ENCODE results near the gene TOM1. TPM values are rescaled to one million over a fixed set of nuclear protein-coding genes. Genes with fewer than 3 reads are reported as not detected.

Gene TOM1
- total and polyA plus RNA-seq, 2 of the 13 experiments (the other 11 are each of a cell fraction or from before 2014, with no cell fraction given) = 30.8 to 87.3 TPM

DNA sequence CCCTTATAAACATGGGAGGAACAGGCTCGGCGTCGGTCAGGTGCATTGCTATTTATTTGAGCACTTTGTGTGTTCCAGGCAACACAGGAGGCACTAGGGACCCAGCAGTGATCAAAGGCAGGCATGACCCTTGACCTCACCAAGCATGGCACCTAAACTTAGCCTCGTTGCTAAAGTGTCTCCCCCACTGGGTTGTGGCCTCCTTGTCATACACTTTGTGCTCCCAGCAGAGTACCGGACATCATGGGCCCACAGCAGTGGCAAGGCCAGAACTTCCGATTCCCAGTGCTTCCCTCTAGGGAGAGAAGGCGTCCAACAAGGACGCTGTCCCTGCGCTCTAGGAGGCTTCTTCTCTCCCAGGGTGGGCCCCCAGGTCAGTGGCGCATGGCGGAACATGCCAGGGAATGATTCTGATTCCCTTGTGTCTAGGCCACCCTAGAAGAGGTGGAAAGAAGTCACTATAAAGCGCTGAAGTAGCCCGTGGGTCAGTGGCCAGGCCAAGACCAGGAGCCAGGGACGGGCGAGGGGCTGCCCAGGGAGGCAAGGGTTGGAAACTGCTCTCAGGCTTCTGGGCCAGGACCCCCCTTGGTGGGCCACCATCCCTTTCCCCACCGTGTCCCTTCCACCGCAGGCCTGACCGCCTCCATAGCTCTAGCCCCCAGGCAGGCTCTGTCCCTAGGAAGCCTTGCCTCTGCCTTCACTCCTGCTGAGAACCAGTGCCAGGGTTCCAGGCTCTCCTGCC, 19.7 kb downstream of the TOM1 start:
- no TSS peak for BruUV-seq (replicated peaks)
- WGBS (ENCODE audit: low lambda C conversion rate) = 93% methylated on average over 12 of the region's 18 CpGs
- H3K36me3 ChIP-seq (replicated peaks in 1 of 2; ENCODE audit: control insufficient read depth in 1 of 2, insufficient read depth in 2 of 2, low read length in 2 of 2) = peaks cover 47 to 66% of the 10 kb centered on the region in 2 experiments
- CTCF ChIA-PET (ENCODE audit: low intra/inter-chr PET ratio, low total read pairs) = no interaction called here
- POLR2A ChIA-PET = no interaction called here
- no peaks in the 10 kb centered on the region for H4K20me1 ChIP-seq (ENCODE audit: insufficient read depth, low read length)
- H3K9ac ChIP-seq (ENCODE audit: insufficient read depth, low read depth, low read length) = no peak overlapping the region
- H3K79me2 ChIP-seq (ENCODE audit: insufficient read depth, low read length) = peaks cover 4% of the 10 kb centered on the region
- no peaks in the 10 kb centered on the region for H3K27me3 ChIP-seq (ENCODE audit: control insufficient read depth in 1 of 2, insufficient read depth in 2 of 2, low read length in 2 of 2)
- no peak overlapping the region for H2AFZ ChIP-seq (ENCODE audit: low read length)
- no peak overlapping the region for H3K4me3 ChIP-seq (replicated peaks in 1 of 3; ENCODE audit: insufficient read depth in 1 of 3, low read depth in 2 of 3, low read length in 3 of 3)
- H3K27ac ChIP-seq (ENCODE audit: extremely low read length, insufficient read depth, low read length) = no peak overlapping the region
- no peaks in the 10 kb centered on the region for H3K4me1 ChIP-seq (ENCODE audit: insufficient read depth, low read length)
- TF ChIP-seq RAD21 (CRISPR knock-in tag; IDR thresholded peaks at IDR 0.05) (no peak), SAP130 (CRISPR knock-in tag; IDR thresholded peaks at IDR 0.05; ENCODE audit: low read depth) (no peak), ZKSCAN8 (CRISPR knock-in tag; IDR thresholded peaks at IDR 0.05; ENCODE audit: borderline replicate concordance) (no peak), ISL2 (CRISPR knock-in tag; IDR thresholded peaks at IDR 0.05) (no peak), ZFP82 (CRISPR knock-in tag; IDR thresholded peaks at IDR 0.05; ENCODE audit: borderline replicate concordance) (no peak), ZNF292 (CRISPR knock-in tag; IDR thresholded peaks at IDR 0.05; ENCODE audit: borderline replicate concordance, low read depth) (no peak), ZNF451 (CRISPR knock-in tag; IDR thresholded peaks at IDR 0.05) (no peak), NCOA2 (CRISPR knock-in tag; IDR thresholded peaks at IDR 0.05) (no peak), ZNF713 (CRISPR knock-in tag; IDR thresholded peaks at IDR 0.05) (no peak), CENPT (CRISPR knock-in tag; IDR thresholded peaks at IDR 0.05; ENCODE audit: low read depth) (no peak)
- TF ChIP-seq, protein P1, sequence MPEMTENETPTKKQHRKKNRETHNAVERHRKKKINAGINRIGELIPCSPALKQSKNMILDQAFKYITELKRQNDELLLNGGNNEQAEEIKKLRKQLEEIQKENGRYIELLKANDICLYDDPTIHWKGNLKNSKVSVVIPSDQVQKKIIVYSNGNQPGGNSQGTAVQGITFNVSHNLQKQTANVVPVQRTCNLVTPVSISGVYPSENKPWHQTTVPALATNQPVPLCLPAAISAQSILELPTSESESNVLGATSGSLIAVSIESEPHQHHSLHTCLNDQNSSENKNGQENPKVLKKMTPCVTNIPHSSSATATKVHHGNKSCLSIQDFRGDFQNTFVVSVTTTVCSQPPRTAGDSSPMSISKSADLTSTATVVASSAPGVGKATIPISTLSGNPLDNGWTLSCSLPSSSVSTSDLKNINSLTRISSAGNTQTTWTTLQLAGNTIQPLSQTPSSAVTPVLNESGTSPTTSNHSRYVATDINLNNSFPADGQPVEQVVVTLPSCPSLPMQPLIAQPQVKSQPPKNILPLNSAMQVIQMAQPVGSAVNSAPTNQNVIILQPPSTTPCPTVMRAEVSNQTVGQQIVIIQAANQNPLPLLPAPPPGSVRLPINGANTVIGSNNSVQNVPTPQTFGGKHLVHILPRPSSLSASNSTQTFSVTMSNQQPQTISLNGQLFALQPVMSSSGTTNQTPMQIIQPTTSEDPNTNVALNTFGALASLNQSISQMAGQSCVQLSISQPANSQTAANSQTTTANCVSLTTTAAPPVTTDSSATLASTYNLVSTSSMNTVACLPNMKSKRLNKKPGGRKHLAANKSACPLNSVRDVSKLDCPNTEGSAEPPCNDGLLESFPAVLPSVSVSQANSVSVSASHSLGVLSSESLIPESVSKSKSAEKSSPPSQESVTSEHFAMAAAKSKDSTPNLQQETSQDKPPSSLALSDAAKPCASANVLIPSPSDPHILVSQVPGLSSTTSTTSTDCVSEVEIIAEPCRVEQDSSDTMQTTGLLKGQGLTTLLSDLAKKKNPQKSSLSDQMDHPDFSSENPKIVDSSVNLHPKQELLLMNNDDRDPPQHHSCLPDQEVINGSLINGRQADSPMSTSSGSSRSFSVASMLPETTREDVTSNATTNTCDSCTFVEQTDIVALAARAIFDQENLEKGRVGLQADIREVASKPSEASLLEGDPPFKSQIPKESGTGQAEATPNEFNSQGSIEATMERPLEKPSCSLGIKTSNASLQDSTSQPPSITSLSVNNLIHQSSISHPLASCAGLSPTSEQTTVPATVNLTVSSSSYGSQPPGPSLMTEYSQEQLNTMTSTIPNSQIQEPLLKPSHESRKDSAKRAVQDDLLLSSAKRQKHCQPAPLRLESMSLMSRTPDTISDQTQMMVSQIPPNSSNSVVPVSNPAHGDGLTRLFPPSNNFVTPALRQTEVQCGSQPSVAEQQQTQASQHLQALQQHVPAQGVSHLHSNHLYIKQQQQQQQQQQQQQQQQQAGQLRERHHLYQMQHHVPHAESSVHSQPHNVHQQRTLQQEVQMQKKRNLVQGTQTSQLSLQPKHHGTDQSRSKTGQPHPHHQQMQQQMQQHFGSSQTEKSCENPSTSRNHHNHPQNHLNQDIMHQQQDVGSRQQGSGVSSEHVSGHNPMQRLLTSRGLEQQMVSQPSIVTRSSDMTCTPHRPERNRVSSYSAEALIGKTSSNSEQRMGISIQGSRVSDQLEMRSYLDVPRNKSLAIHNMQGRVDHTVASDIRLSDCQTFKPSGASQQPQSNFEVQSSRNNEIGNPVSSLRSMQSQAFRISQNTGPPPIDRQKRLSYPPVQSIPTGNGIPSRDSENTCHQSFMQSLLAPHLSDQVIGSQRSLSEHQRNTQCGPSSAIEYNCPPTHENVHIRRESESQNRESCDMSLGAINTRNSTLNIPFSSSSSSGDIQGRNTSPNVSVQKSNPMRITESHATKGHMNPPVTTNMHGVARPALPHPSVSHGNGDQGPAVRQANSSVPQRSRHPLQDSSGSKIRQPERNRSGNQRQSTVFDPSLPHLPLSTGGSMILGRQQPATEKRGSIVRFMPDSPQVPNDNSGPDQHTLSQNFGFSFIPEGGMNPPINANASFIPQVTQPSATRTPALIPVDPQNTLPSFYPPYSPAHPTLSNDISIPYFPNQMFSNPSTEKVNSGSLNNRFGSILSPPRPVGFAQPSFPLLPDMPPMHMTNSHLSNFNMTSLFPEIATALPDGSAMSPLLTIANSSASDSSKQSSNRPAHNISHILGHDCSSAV (CRISPR knock-in tag; IDR thresholded peaks at IDR 0.05; ENCODE audit: borderline replicate concordance) = no peak
- DNase-seq (ENCODE audit: low spot score) (no peak), ATAC-seq (no peak), FAIRE-seq (no peak)
- no peak overlapping the region for H3K4me2 ChIP-seq (ENCODE audit: low read depth, low read length)
- intact Hi-C loops (cut with micrococcal nuclease; ENCODE audit: unreplicated experiment) = no loop called here
- H3K9me3 ChIP-seq (ENCODE audit: low read length) = no peaks in the 10 kb centered on the region
- in situ Hi-C loops (cut with HindIII; ENCODE audit: extremely low pct_ligation_motif_present, low pct_unique_long_range_greater_than_20kb) = no loop called here
